Hepatocyte (in vitro differentiated cells): ENCODE measurements around the gene ULBP3. TPM values are rescaled to one million over a fixed set of nuclear protein-coding genes. Genes with fewer than 3 reads are reported as not detected.

Experiments used
- DNase-seq: peaks from one replicate; pipeline ENCODE4 v3.0.0-alpha.2; 2016; ENCODE audit warnings: low spot score
- H2AFZ ChIP-seq: fragments of 200-600 bp; sonication (generic); 2 replicates; pipeline ENCODE4 v1.6.0; 2016; ENCODE audit warnings: antibody characterized with exemption, mild to moderate bottlenecking
- H3K27ac ChIP-seq: fragments of 200-600 bp; sonication (generic); 2 replicates; pipeline ENCODE4 v1.5.1; 2016; ENCODE audit warnings: mild to moderate bottlenecking
- H3K27me3 ChIP-seq: fragments of 200-600 bp; sonication (generic); 2 replicates; pipeline ENCODE4 v1.6.1; 2016
- H3K36me3 ChIP-seq: fragments of 200-600 bp; sonication (generic); replicated peaks from 2 replicates; pipeline ENCODE4 v1.5.1; 2016; ENCODE audit warnings: low read depth; ENCODE audit not compliant: insufficient read depth
- H3K4me1 ChIP-seq: fragments of 200-600 bp; sonication (generic); 2 replicates; pipeline ENCODE4 v1.5.1; 2016; ENCODE audit warnings: mild to moderate bottlenecking, moderate library complexity; ENCODE audit not compliant: insufficient read depth
- H3K4me2 ChIP-seq: fragments of 200-600 bp; sonication (generic); 2 replicates; pipeline ENCODE4 v1.6.0; 2016
- H3K4me3 ChIP-seq: fragments of 200-600 bp; sonication (generic); 2 replicates; pipeline ENCODE4 v1.5.1; 2016; ENCODE audit warnings: mild to moderate bottlenecking
- H3K79me2 ChIP-seq: fragments of 200-600 bp; sonication (generic); 2 replicates; pipeline ENCODE4 v1.6.0; 2017; ENCODE audit warnings: mild to moderate bottlenecking
- H3K9me2 ChIP-seq: fragments of 200-600 bp; sonication (generic); replicated peaks from 2 replicates; pipeline ENCODE4 v1.6.0; 2017; ENCODE audit warnings: mild to moderate bottlenecking; ENCODE audit not compliant: insufficient read depth
- H3K9me3 ChIP-seq: fragments of 200-600 bp; sonication (generic); 2 replicates; pipeline ENCODE4 v1.5.1; 2016; ENCODE audit warnings: low read depth, mild to moderate bottlenecking
- H4K20me1 ChIP-seq: fragments of 200-600 bp; sonication (generic); 2 replicates; pipeline ENCODE4 v1.6.0; 2016; ENCODE audit warnings: mild to moderate bottlenecking; ENCODE audit not compliant: insufficient read depth, poor library complexity, severe bottlenecking
- EZH2 ChIP-seq: fragments of 200-600 bp; sonication (generic); IDR thresholded peaks from 2 replicates; pipeline ENCODE4 v1.6.1; 2016; ENCODE audit warnings: antibody characterized with exemption, mild to moderate bottlenecking, borderline replicate concordance
- EZH2phosphoT487 ChIP-seq: fragments of 200-600 bp; sonication (generic); IDR thresholded peaks from one replicate; pipeline ENCODE4 v1.6.1; 2018; ENCODE audit warnings: antibody characterized with exemption, mild to moderate bottlenecking, low read depth, moderate library complexity; ENCODE audit not compliant: unreplicated experiment, severe bottlenecking
- WGBS: methylation state at CpG from one replicate; pipeline ENCODE4 v1.1.6; 2016; ENCODE audit warnings: low lambda C conversion rate; ENCODE audit errors: missing lambda C conversion rate; 5-methylcytosine and 5-hydroxymethylcytosine counted together
- polyA plus RNA-seq: library from polyadenylated mRNA; unstranded; fragments of >200 nt; fragmentation: Nextera tagmentation; extraction: Ambion mirVana; gene quantifications from 2 replicates; pipeline ENCODE4 v1.2.1, GENCODE V29; 2016
- total RNA-seq: library from RNA; depleted of rRNA; stranded (reverse); fragments of >200 nt; gene quantifications from 2 replicates; pipeline ENCODE4 v1.2.3, GENCODE V29; 2014
- TF ChIP-seq, protein P1 (sequence below): fragments of 200-600 bp; sonication (generic); IDR thresholded peaks from 2 replicates; pipeline ENCODE4 v1.5.1; 2016; ENCODE audit warnings: antibody characterized with exemption, mild to moderate bottlenecking; ENCODE audit not compliant: poor library complexity

ULBP3 gene
- total and polyA plus RNA-seq, 2 experiments from 2014 or later, result 2.6 to 6.6 TPM

DNA sequence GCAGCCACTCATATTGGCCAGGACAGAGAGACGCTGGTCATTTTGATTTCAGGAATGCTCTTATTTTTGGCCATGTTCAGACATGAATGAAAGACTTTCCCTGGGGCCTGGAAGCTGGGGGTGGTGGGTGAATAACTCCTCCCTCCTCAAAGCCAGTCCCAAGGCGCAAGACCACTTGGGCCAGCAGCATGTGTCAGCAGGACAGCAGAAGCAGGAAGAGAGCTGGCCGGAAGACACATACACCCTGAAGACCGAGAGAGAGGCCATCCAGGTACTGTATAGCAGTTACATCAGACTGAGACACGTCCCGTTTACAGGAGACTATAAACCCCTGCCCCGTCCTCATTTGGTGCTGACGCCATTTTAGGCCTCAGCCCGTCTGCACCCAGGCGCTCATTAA is 29.2 kb upstream of the ULBP3 start:
- H3K36me3 ChIP-seq, result no peaks in the 10 kb centered on the region
- no peaks in the 10 kb centered on the region for H3K9me3 ChIP-seq
- no peaks in the 10 kb centered on the region for H4K20me1 ChIP-seq
- H3K4me2 ChIP-seq, result no peak overlapping the region
- 96% methylated on average over 10 of the region's 10 CpGs for WGBS
- no peak overlapping the region for H3K27ac ChIP-seq
- no peak overlapping the region for H2AFZ ChIP-seq
- TF ChIP-seq, protein P1, sequence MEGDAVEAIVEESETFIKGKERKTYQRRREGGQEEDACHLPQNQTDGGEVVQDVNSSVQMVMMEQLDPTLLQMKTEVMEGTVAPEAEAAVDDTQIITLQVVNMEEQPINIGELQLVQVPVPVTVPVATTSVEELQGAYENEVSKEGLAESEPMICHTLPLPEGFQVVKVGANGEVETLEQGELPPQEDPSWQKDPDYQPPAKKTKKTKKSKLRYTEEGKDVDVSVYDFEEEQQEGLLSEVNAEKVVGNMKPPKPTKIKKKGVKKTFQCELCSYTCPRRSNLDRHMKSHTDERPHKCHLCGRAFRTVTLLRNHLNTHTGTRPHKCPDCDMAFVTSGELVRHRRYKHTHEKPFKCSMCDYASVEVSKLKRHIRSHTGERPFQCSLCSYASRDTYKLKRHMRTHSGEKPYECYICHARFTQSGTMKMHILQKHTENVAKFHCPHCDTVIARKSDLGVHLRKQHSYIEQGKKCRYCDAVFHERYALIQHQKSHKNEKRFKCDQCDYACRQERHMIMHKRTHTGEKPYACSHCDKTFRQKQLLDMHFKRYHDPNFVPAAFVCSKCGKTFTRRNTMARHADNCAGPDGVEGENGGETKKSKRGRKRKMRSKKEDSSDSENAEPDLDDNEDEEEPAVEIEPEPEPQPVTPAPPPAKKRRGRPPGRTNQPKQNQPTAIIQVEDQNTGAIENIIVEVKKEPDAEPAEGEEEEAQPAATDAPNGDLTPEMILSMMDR, result no peak
- no peak for TF ChIP-seq EZH2
- no peak for TF ChIP-seq EZH2phosphoT487
- DNase-seq, result no peak
- H3K79me2 ChIP-seq, result no peaks in the 10 kb centered on the region
- H3K27me3 ChIP-seq, result peaks cover 3% of the 10 kb centered on the region
- H3K4me1 ChIP-seq, result no peaks in the 10 kb centered on the region
- H3K9me2 ChIP-seq, result no peaks in the 10 kb centered on the region
- no peak overlapping the region for H3K4me3 ChIP-seq

DNA sequence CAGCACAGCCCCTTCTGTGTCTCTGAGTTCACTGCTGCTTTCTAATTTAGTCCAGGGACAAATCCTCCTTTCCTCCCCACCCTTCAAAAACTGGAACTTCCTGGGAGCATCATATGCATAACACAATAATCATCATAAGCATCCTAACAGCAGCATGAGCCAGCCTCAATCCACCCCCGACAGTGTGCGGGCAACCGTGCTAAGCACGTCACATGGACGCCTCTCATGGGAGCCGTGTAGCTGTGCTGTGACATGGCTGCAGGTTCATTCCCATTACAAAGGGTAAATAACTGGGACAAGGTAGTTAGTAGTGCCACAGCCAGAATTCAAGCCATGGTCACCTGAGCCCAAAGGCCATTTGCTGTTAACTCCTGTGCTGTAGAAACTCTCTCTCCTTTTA is 24.5 kb upstream of the ULBP3 start:
- no peak for DNase-seq
- Histone ChIP-seq H2AFZ (no peak overlapping the region), H3K27ac (no peak overlapping the region), H3K36me3 (no peaks in the 10 kb centered on the region), H3K9me2 (no peaks in the 10 kb centered on the region), H3K9me3 (no peaks in the 10 kb centered on the region), H4K20me1 (no peaks in the 10 kb centered on the region), H3K27me3 (peaks cover 3% of the 10 kb centered on the region), H3K4me2 (no peak overlapping the region), H3K4me1 (no peaks in the 10 kb centered on the region), H3K79me2 (no peaks in the 10 kb centered on the region), H3K4me3 (no peak overlapping the region)
- WGBS, result 90% methylated on average over 6 of the region's 6 CpGs
- no peak for TF ChIP-seq EZH2phosphoT487
- TF ChIP-seq EZH2, result no peak
- TF ChIP-seq, protein P1, result no peak

DNA sequence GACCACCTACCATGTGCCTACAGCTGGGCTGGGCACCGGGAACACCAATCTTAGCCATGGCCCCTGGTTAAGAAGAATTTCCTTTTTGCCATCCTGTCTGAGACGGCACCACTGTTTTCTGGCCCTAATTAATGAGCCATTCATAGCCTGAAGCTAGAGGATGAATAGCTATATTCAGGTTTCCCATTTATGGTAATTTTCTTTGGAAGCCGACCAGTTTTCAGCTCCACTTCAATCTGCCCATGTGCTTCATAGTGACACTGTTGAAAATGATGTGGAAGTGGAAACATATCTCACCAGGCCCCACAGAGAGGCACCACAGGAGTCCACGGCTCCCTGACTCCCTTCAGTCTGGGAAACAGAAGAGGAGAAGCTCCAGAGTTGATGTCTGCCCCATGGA is 22.6 kb upstream of the ULBP3 start:
- 80% methylated on average over 4 of the region's 4 CpGs for WGBS
- TF ChIP-seq, protein P1, result no peak
- TF ChIP-seq EZH2, result no peak
- no peak for TF ChIP-seq EZH2phosphoT487
- no peak overlapping the region for H3K4me2 ChIP-seq

DNA sequence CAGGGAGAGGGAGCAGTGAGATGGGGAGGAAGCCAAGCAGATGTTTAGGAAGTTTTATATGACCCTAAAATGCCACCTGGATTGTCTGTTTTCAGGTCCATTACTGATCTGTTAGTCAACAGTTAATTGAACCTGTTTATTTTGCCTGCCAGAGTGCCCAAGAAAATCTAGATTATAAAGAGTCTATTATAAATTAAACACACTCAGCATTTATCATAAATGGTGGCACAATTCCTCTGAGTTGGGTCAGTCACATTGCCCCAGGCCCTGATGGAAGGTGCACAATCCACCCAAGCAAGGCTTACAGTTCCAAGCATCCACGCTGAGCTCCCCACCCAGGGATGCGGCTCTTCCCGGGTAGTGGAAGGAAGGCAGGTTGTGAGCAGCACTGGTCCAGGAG is 21.4 kb upstream of the ULBP3 start:
- no peak overlapping the region for H3K4me2 ChIP-seq
- no peak for DNase-seq
- H2AFZ ChIP-seq, result no peak overlapping the region
- H3K4me3 ChIP-seq, result no peak overlapping the region
- no peaks in the 10 kb centered on the region for H3K9me2 ChIP-seq
- H3K4me1 ChIP-seq, result no peaks in the 10 kb centered on the region
- H3K36me3 ChIP-seq, result no peaks in the 10 kb centered on the region
- H3K9me3 ChIP-seq, result no peaks in the 10 kb centered on the region
- H4K20me1 ChIP-seq, result no peaks in the 10 kb centered on the region
- H3K79me2 ChIP-seq, result no peaks in the 10 kb centered on the region
- 98% methylated on average over 3 of the region's 3 CpGs for WGBS
- TF ChIP-seq, protein P1, result no peak
- TF ChIP-seq EZH2phosphoT487 (no peak), EZH2 (no peak)
- H3K27me3 ChIP-seq, result no peaks in the 10 kb centered on the region
- no peak overlapping the region for H3K27ac ChIP-seq

More for the DNA sequence above, 22.6 kb upstream of the ULBP3 start:
- no peak overlapping the region for H2AFZ ChIP-seq
- H3K79me2 ChIP-seq, result no peaks in the 10 kb centered on the region
- no peaks in the 10 kb centered on the region for H3K4me1 ChIP-seq
- H3K27ac ChIP-seq, result no peak overlapping the region
- no peaks in the 10 kb centered on the region for H4K20me1 ChIP-seq
- DNase-seq, result no peak
- peaks cover 3% of the 10 kb centered on the region for H3K27me3 ChIP-seq
- no peaks in the 10 kb centered on the region for H3K36me3 ChIP-seq
- no peaks in the 10 kb centered on the region for H3K9me3 ChIP-seq
- no peak overlapping the region for H3K4me3 ChIP-seq
- no peaks in the 10 kb centered on the region for H3K9me2 ChIP-seq
